Chondrocyte (in vitro differentiated cells): ENCODE results near the gene EXOC1L. TPM values are rescaled to one million over a fixed set of nuclear protein-coding genes. Genes with fewer than 3 reads are reported as not detected.

Experiments used
- DNase-seq: peaks from one replicate; pipeline ENCODE4 v3.0.0; 2021; ENCODE audit warnings: mixed read lengths, low spot score
- H3K27ac Mint-ChIP-seq: one replicate; pipeline ENCODE4 v1.8.0; 2021; ENCODE audit warnings: mild to moderate bottlenecking, moderate library complexity, mixed read lengths; ENCODE audit not compliant: unreplicated experiment
- H3K27me3 Mint-ChIP-seq: 2 replicates; pipeline ENCODE4 v1.8.0; 2021; ENCODE audit warnings: low read depth, mixed read lengths
- H3K36me3 Mint-ChIP-seq: 2 replicates; pipeline ENCODE4 v1.8.0; 2021; ENCODE audit warnings: low read depth, mixed read lengths
- H3K4me1 Mint-ChIP-seq: 2 replicates; pipeline ENCODE4 v1.8.0; 2021; ENCODE audit warnings: low read depth, mild to moderate bottlenecking, mixed read lengths
- H3K4me3 Mint-ChIP-seq: one replicate; pipeline ENCODE4 v1.8.0; 2021; ENCODE audit warnings: mild to moderate bottlenecking, moderate library complexity, mixed read lengths; ENCODE audit not compliant: unreplicated experiment
- H3K9me3 Mint-ChIP-seq: 2 replicates; pipeline ENCODE4 v1.8.0; 2021; ENCODE audit warnings: low read depth, mixed read lengths
- total RNA-seq: library from RNA; stranded (reverse); gene quantifications from 3 replicates; pipeline ENCODE4 v1.2.1, GENCODE V29; 2021
- TF ChIP-seq, protein P1 (sequence below): fragments of 200-600 bp; sonication (generic); IDR thresholded peaks from 2 replicates; pipeline ENCODE4 v1.5.0; 2021; ENCODE audit warnings: antibody characterized with exemption, mild to moderate bottlenecking, moderate library complexity

EXOC1L gene
- total RNA-seq, 1 donor from 2014 or later: not detected

DNA sequence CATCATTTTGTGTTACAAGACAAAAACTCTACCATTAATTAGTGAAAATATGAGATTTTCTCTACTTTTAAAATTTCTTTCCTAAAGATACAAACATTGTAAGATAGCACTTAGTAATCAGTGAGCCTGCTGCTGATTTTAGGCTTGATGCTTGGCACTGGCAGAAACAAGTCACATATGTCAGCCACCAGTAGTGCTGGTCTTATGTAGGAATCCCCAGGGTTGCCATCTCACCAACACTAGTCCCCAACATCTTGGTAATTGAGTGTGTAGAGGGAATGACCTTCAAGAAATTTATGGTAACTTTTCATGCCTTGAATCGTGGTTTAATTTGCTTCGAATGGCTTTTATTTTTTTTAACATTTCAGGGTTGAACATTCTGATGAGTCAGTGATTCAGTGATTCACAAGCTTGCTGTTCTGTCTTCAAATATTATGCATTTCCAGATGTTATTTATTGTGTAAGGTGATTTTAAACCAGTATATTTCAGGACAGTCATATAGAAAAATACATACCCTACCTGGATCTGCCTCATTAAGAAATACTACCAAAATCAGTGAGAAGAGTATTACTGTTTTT is 45.7 kb downstream of the EXOC1L start:
- H3K27me3 Mint-ChIP-seq: no peaks in the 10 kb centered on the region
- TF ChIP-seq, protein P1, sequence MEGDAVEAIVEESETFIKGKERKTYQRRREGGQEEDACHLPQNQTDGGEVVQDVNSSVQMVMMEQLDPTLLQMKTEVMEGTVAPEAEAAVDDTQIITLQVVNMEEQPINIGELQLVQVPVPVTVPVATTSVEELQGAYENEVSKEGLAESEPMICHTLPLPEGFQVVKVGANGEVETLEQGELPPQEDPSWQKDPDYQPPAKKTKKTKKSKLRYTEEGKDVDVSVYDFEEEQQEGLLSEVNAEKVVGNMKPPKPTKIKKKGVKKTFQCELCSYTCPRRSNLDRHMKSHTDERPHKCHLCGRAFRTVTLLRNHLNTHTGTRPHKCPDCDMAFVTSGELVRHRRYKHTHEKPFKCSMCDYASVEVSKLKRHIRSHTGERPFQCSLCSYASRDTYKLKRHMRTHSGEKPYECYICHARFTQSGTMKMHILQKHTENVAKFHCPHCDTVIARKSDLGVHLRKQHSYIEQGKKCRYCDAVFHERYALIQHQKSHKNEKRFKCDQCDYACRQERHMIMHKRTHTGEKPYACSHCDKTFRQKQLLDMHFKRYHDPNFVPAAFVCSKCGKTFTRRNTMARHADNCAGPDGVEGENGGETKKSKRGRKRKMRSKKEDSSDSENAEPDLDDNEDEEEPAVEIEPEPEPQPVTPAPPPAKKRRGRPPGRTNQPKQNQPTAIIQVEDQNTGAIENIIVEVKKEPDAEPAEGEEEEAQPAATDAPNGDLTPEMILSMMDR: no peak
- peaks cover 31% of the 10 kb centered on the region for H3K4me1 Mint-ChIP-seq
- H3K36me3 Mint-ChIP-seq: peaks cover 17% of the 10 kb centered on the region
- no peak for DNase-seq
- no peaks in the 10 kb centered on the region for H3K9me3 Mint-ChIP-seq
- peak overlapping the region; percentile 88 for H3K27ac Mint-ChIP-seq
- no peak overlapping the region for H3K4me3 Mint-ChIP-seq

DNA sequence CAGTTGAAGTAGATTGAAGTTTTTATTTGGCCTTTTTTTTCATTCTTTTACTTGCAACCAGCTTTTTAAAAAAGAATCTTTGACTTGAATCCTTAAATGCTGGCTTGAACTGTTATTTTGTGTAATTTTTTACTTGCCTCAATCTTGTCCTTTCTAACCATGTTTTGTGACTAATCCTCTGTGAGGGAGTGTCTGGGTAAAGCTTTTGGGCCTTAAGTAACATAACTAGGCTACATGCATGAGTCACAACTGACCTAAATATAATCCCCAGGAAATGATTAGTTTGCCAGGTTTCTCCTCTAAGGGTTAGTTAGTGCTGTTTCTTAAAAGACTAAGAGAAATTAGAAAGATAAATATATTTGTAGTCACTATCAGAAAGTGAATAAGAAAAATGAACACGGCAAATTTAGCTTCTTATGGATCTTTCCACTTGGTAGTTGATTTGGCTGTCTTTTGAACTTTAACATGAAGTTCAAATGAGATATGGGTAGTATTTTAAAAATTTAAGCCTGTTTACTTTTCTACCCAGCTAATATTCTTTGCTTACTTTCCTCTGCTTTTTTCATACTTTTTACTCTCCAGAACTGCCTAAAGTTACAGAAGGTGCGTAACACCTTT is 46.8 kb downstream of the EXOC1L start:
- Mint-ChIP-seq H3K4me1 (peaks cover 31% of the 10 kb centered on the region), H3K9me3 (no peaks in the 10 kb centered on the region), H3K4me3 (peak overlapping the region; percentile 10), H3K27ac (peak overlapping the region; percentile 88), H3K27me3 (no peaks in the 10 kb centered on the region), H3K36me3 (peaks cover 20% of the 10 kb centered on the region)
- no peak for DNase-seq
- TF ChIP-seq, protein P1: no peak

DNA sequence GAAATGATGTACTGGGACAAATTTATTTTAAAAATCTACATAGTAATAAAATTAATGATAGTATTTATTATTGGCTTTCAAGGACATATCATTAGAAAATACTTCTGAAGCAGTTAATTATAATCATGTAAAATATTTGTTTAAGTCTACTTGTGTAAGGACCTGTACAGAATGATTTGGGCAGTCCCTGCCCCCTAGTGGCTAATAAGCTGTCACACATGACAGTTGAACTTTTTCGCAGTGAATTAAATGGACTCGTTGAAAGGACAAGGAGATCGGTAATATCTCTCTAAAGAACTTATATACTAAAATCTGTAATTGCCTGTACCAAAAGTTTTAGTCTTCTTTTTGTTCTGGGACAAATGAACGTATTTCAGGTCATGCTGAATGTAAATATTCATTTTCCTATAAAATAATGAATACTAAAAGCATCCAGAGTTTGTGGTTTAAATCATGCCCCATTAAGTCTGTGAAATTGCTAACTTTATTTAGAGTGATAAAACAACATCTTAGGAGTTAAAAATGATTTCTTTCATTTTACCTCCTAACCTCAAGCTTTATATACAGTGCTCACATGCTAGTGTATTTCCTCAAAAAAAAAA is 47.5 kb downstream of the EXOC1L start:
- peaks cover 31% of the 10 kb centered on the region for H3K4me1 Mint-ChIP-seq
- H3K36me3 Mint-ChIP-seq: peaks cover 19% of the 10 kb centered on the region
- H3K4me3 Mint-ChIP-seq: no peak overlapping the region
- no peaks in the 10 kb centered on the region for H3K9me3 Mint-ChIP-seq
- H3K27me3 Mint-ChIP-seq: no peaks in the 10 kb centered on the region
- peak overlapping the region; percentile 88 for H3K27ac Mint-ChIP-seq
- DNase-seq: no peak
- TF ChIP-seq, protein P1: peak; percentile 95

DNA sequence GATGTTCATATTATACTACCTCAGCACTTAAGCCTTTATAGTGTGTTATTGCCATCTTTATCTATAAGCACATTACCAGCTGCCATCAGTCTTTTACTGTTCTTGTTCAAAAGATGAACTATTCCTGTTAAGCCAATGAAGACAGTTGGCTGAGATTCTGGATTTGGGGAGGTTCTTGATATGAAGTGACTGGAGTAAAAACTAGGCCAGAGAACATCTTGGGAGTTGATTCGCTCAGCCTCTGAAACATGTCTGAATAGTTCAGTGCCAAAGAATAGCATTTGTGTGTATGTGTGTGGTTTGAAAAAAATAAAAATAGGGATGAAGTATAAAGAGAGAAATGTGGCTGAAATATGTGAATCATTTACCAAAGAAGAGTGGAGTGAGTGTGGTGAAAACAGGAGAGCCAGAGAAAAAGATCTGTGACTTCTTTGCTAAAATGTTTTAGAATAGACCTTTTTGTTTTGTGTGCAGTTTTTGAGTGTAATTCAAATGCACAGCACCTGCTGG is 49.0 kb downstream of the EXOC1L start:
- Mint-ChIP-seq H3K27ac (no peak overlapping the region), H3K36me3 (peaks cover 19% of the 10 kb centered on the region), H3K4me3 (no peak overlapping the region), H3K27me3 (no peaks in the 10 kb centered on the region), H3K4me1 (peaks cover 31% of the 10 kb centered on the region), H3K9me3 (no peaks in the 10 kb centered on the region)
- TF ChIP-seq, protein P1: no peak
- no peak for DNase-seq

GRCh38 chr4:55871299-55871800 is 51.8 kb downstream of the EXOC1L start:
- H3K27ac Mint-ChIP-seq: no peak overlapping the region
- peaks cover 19% of the 10 kb centered on the region for H3K36me3 Mint-ChIP-seq
- no peak for DNase-seq
- no peaks in the 10 kb centered on the region for H3K27me3 Mint-ChIP-seq
- peaks cover 22% of the 10 kb centered on the region for H3K4me1 Mint-ChIP-seq
- H3K4me3 Mint-ChIP-seq: no peak overlapping the region
- TF ChIP-seq, protein P1: no peak
- H3K9me3 Mint-ChIP-seq: no peaks in the 10 kb centered on the region
